GM06990 (cell line): Measurements from ENCODE around the gene MAP2K4.

Experiments
- DNase-seq: peaks from one replicate; pipeline ENCODE4 v3.0.0-alpha.2; 2011; ENCODE audit not compliant: insufficient read length; ENCODE audit errors: extremely low read depth
- H3K27me3 ChIP-seq: replicated peaks from 2 replicates; pipeline ENCODE4 v1.6.0; 2011; ENCODE audit warnings: low read length; ENCODE audit not compliant: control insufficient read depth, insufficient read depth
- H3K36me3 ChIP-seq: 2 replicates; pipeline ENCODE4 v1.5.1; 2011; ENCODE audit warnings: low read length; ENCODE audit not compliant: control insufficient read depth, insufficient read depth
- H3K4me3 ChIP-seq: replicated peaks from 2 replicates; pipeline ENCODE4 v1.5.1; 2011; ENCODE audit warnings: low read depth, mild to moderate bottlenecking, control low read depth, low read length
- CTCF ChIP-seq: IDR thresholded peaks from 2 replicates; pipeline ENCODE4 v1.5.1; 2011; ENCODE audit warnings: low read length, control low read depth, mild to moderate bottlenecking, inconsistent platforms; ENCODE audit not compliant: insufficient read depth, poor library complexity, severe bottlenecking

The MAP2K4 gene

GRCh38 chr17:12027658-12028057 is 7.0 kb downstream of the MAP2K4 start:
- H3K4me3 ChIP-seq, result no peak overlapping the region
- no peaks in the 10 kb centered on the region; the same call in 1 of the 2 replicates for H3K36me3 ChIP-seq
- TF ChIP-seq CTCF, result no peak
- no peaks in the 10 kb centered on the region for H3K27me3 ChIP-seq
- DNase-seq, result no peak

DNA sequence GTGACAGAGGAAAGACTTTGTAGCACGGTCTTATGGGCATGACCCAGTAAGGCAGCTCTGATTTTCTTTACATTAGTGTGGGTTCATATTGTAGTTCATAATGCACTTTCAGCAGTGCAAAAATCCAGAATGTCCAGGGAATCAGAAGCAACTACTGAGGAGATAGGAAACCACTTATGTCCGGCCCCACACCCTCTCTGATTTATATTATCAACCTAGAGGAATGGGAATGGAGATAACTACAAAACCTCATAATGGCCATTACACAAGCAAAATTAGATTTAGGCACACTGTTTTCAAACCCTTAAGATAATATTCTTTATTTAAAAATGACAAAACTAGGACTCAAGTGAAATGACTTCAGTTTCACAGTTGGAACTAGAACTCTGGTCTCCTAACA is 7.9 kb downstream of the MAP2K4 start:
- no peak for TF ChIP-seq CTCF
- no peak for DNase-seq
- no peak overlapping the region for H3K4me3 ChIP-seq

DNA sequence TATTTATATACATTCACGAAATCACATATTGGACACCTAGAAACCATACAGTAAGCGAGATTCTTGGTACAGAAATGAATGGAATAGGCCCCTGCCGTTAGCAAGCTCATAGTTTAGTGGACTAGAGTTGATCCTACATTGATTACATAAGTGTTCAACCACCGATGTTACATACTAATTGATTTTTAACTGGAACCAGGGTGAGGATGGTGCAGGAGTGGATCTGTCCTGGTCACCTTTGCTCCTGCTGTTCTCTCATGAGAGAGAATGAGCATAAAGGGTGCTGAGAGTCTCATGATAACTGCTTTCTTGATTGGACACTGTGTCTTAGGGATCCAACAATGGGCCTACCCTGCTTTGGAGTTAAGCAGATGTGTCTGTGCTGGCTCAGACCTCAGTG is 13.9 kb downstream of the MAP2K4 start:
- Histone ChIP-seq H3K36me3 (peaks cover 2% of the 10 kb centered on the region), H3K27me3 (no peaks in the 10 kb centered on the region), H3K4me3 (no peak overlapping the region)
- TF ChIP-seq CTCF, result no peak
- DNase-seq, result no peak

More for the DNA sequence above, 7.9 kb downstream of the MAP2K4 start:
- no peaks in the 10 kb centered on the region; the same call in 1 of the 2 replicates for H3K36me3 ChIP-seq
- H3K27me3 ChIP-seq, result no peaks in the 10 kb centered on the region

GRCh38 chr17:12035673-12036072 is 15.0 kb downstream of the MAP2K4 start:
- no peak for TF ChIP-seq CTCF
- Histone ChIP-seq H3K27me3 (no peaks in the 10 kb centered on the region), H3K36me3 (peaks cover 2% of the 10 kb centered on the region), H3K4me3 (no peak overlapping the region)
- DNase-seq, result no peak

DNA sequence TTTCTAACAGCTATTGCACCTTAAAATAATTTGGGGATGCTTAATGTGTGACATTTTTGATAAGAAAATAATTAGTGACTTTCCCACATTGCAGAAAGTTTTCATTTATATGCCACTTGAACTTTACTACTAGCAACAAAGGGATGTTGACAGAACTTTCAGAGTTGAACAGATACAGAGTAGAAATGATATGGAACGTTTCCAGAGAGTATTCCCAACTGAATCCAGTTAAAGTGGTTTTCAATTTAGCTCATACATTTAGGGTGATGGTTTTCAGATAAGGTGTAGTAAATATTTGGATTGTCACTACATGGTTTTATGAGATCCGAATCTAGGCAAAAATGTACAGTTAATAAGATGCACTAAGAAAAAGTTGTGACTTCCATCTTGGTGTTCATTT is 17.3 kb downstream of the MAP2K4 start:
- DNase-seq, result no peak
- no peak for TF ChIP-seq CTCF
- Histone ChIP-seq H3K27me3 (no peaks in the 10 kb centered on the region), H3K36me3 (peaks cover 2% of the 10 kb centered on the region; the same call in 1 of the 2 replicates), H3K4me3 (no peak overlapping the region)

- H3K27me3 ChIP-seq, result no peaks in the 10 kb centered on the region
- DNase-seq, result no peak
- no peaks in the 10 kb centered on the region for H3K36me3 ChIP-seq
- no peak overlapping the region for H3K4me3 ChIP-seq
- TF ChIP-seq CTCF, result no peak
Measured at GRCh38 chr17:12040478-12040877, 19.8 kb downstream of the MAP2K4 start.
